ENCODE measurements around the gene CSNK1G2. TPM values are rescaled to one million over a fixed set of nuclear protein-coding genes. Genes with fewer than 3 reads are reported as not detected.

CSNK1G2 gene
- 94.3 and 97.7 TPM in 2 replicates for total RNA-seq

GRCh38 chr19:1941146-1942077 is at the start of gene CSNK1G2:
CSNK1G2 (plus strand) TSS chr19:1941172; CDS start chr19:1969773, 28,601 bp downstream.

GRCh38 chr19:1905110-1905862 is 35.7 kb upstream of the CSNK1G2 start, which contains the start of the genes ADAT3 and SCAMP4:
ADAT3 (plus strand) TSS chr19:1905399; CDS start chr19:1912048, 6,649 bp downstream.
SCAMP4 (plus strand) TSS chr19:1905399; CDS start chr19:1915020, 9,621 bp downstream.

GRCh38 chr19:2015608-2015950 is 74.6 kb downstream of the CSNK1G2 start, which contains the start of gene BTBD2:
BTBD2 (minus strand) TSS chr19:2015714; CDS start chr19:2015703, 11 bp downstream.

Other genes starting within 250 kb of the CSNK1G2 start
- not detected in 2 replicates for gene ONECUT3, start 187.7 kb upstream of the CSNK1G2 start, total RNA-seq
- gene ATP8B3, start 128.9 kb upstream of the CSNK1G2 start, total RNA-seq = 5.4 and 5.6 TPM in 2 replicates
- gene REXO1, start 92.7 kb upstream of the CSNK1G2 start, total RNA-seq = 23.6 and 41.8 TPM in 2 replicates
- 22.5 and 35.2 TPM in 2 replicates for gene KLF16, start 77.6 kb upstream of the CSNK1G2 start, total RNA-seq
- 104 and 115 TPM in 2 replicates for gene ABHD17A, start 55.7 kb upstream of the CSNK1G2 start, total RNA-seq
- gene ADAT3, start 35.8 kb upstream of the CSNK1G2 start, total RNA-seq = 7.0 and 8.6 TPM in 2 replicates
- 103 and 128 TPM in 2 replicates for gene SCAMP4, start 35.8 kb upstream of the CSNK1G2 start, total RNA-seq
- 75.8 and 189 TPM in 2 replicates for gene BTBD2, start 74.5 kb downstream of the CSNK1G2 start, total RNA-seq
- gene MKNK2, start 110.1 kb downstream of the CSNK1G2 start, total RNA-seq = 93.0 and 188 TPM in 2 replicates
- gene MOB3A, start 155.2 kb downstream of the CSNK1G2 start, total RNA-seq = 48.3 and 50.0 TPM in 2 replicates
- gene IZUMO4, start 155.7 kb downstream of the CSNK1G2 start, total RNA-seq = 2.1 and 4.1 TPM in 2 replicates
- gene AP3D1, start 210.4 kb downstream of the CSNK1G2 start, total RNA-seq = 120 and 148 TPM in 2 replicates
- 19.1 and 23.3 TPM in 2 replicates for gene DOT1L, start 222.8 kb downstream of the CSNK1G2 start, total RNA-seq

Data from mesangial cell (primary cell).